Right renal cortex interstitium (tissue), 3 donors: ENCODE measurements around the gene BCL2L2. TPM values are rescaled to one million over a fixed set of nuclear protein-coding genes. Genes with fewer than 3 reads are reported as not detected.

Source experiments
- DNase-seq, 3 donors: peaks; one replicate each; pipeline ENCODE4 v3.0.0-alpha.2; 2013; ENCODE audit warnings: low read depth in 3 of 3, low spot score in 2 of 3
- polyA plus RNA-seq, 3 donors: library from polyadenylated mRNA; unstranded; fragments of 120-200 nt; gene quantifications; one replicate each; pipeline ENCODE4 v1.2.1, GENCODE V29; 2013; ENCODE audit not compliant: insufficient read length in 3 of 3

Gene BCL2L2
- polyA plus RNA-seq, 3 donors: 38.8 to 41.7 (median 39.1) TPM

DNA sequence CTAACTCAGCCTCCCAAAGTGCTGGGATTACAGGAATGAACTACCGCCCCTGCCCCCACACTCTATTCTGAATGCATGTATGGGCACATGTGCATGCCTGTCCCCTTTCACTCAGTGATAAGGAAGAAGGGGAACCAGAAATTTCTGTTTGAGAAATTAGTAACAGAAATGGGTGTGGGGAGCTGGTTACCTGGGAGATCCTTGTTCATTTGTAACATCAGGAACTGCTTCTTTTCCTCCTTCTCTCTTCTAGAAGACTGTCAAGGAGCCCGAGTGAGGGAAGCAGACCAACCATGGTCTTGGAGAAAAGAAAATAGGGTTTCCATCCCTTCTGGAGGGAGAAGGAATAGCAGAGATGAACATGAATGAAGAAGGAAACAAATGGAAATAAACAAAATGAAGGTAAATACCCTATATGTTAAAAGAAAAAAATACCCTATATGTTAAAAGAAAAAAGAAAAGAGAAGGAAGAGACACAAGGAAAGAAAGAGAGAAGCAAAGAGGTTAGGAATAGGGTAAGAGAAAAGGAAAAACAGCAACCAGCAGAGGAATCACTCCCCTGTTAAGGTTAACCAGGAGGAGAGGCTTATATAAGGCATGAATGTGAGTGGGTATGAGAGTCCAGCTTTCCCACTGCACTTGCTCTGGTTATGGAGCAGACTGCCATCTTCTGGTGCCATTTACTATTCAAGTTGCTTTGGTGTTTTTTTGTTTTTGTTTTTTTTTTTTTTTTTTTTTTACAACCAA, 7.2 kb upstream of the BCL2L2 start:
- no peak for DNase-seq

- DNase-seq: no peak
Observed at GRCh38 chr14:23299986-23300686, 6.5 kb upstream of the BCL2L2 start.

DNA sequence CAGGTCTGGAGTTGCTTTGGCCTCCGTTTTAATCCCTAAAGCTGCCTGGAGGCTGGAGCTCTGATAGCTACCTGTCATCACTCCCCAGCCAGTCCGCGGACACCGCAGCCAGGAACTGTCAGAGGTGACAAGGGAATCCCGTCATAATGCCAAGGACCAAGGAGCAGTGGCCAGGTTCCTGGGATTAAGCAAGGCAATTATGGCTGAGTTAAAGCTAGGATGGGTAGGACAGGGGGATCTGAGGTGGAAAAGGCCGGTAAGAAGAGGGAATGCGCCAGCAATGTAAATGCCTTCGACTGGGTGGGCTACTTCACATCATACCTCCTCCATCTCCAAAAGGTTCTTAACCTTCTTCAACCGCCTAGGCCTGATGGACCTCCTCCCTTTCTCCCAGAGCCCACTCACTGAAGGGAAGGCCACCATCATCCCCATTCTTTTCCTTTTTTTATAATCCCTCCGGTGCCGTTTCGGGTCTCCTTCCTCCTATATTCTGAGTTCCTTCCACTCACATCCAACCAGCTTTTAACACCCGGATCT, 5.9 kb upstream of the BCL2L2 start:
- DNase-seq: no peak

- DNase-seq: peak; percentile 92 to 98 (median 96)
Observed at GRCh38 chr14:23301288-23301968, 5.2 kb upstream of the BCL2L2 start.

DNA sequence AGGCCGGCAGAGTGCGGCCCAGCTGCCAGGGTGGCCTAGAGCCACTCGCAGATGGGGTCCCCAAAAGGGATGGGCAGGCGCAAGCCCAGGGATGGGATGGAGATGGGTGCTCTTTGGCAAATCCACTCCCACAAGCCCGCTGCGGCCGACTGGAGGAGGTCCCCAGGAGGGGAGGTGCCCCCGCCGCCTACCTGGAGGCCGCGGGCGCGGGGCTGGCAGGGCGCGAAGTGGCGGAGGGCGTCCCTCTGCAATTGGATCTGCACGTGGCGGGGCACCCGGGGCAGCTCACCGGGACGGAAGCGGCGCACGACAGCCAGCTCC, 4.7 kb upstream of the BCL2L2 start:
- no peak for DNase-seq

- no peak for DNase-seq
Observed at GRCh38 chr14:23302290-23303225, 4.1 kb upstream of the BCL2L2 start, which contains the start of gene PPP1R3E. Gene PPP1R3E, minus strand, starts transcription at chr14:23302859. Its CDS starts 283 bp downstream, at chr14:23302576.

- DNase-seq: no peak
Observed at GRCh38 chr14:23307146-23307530, 505 bp downstream of the BCL2L2 start.

DNA sequence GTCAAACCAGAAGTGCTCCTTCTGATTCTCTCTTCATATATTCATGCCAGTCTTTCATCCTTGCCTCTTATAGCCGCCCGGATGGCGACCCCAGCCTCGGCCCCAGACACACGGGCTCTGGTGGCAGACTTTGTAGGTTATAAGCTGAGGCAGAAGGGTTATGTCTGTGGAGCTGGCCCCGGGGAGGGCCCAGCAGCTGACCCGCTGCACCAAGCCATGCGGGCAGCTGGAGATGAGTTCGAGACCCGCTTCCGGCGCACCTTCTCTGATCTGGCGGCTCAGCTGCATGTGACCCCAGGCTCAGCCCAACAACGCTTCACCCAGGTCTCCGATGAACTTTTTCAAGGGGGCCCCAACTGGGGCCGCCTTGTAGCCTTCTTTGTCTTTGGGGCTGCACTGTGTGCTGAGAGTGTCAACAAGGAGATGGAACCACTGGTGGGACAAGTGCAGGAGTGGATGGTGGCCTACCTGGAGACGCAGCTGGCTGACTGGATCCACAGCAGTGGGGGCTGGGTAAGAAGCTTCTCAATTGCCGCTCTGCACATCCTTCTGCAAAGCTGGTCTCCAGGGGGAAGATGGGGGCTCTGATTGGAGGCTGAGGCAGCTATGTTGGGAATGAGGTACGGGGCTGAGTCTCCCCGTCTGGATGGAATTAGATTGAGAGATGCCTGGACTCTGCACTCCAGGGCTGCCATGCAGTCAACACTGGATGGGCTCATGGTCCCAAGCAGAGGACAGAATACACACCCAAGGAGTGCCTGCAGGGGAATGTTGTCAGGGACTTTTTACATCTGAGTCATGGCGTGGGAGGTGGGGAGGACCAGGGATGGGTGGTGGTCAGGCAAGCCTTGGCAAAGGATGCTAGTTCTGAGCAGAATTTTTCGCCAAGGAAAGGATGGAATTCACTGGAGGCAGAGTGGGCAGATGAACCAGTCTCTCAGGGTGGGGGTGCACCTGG, 1.3 kb downstream of the BCL2L2 start:
- DNase-seq: no peak

GRCh38 chr14:23308721-23309445, 2.2 kb downstream of the BCL2L2 start:
- DNase-seq: no peak

GRCh38 chr14:23310546-23310945, 3.9 kb downstream of the BCL2L2 start:
- DNase-seq: no peak

- DNase-seq: no peak
Observed at GRCh38 chr14:23316300-23316699, 9.7 kb downstream of the BCL2L2 start.

- DNase-seq: no peak
Observed at GRCh38 chr14:23319746-23320583, 13.3 kb downstream of the BCL2L2 start.

GRCh38 chr14:23320584-23321571, 14.2 kb downstream of the BCL2L2 start, which contains the start of gene PABPN1:
Gene PABPN1, plus strand, starts transcription at chr14:23321457. Its CDS starts 13 bp downstream, at chr14:23321470.
- peak; percentile 100 for DNase-seq

GRCh38 chr14:23321572-23322547, 15.2 kb downstream of the BCL2L2 start:
- no peak for DNase-seq
